GM21515 (cell line): ENCODE measurements around the gene ZDHHC19.

Experiments used
- ATAC-seq: cut with Tn5 transposase; IDR thresholded peaks from one replicate; pipeline ENCODE4 v1.9.1; 2021; ENCODE audit not compliant: unreplicated experiment

Gene ZDHHC19

DNA sequence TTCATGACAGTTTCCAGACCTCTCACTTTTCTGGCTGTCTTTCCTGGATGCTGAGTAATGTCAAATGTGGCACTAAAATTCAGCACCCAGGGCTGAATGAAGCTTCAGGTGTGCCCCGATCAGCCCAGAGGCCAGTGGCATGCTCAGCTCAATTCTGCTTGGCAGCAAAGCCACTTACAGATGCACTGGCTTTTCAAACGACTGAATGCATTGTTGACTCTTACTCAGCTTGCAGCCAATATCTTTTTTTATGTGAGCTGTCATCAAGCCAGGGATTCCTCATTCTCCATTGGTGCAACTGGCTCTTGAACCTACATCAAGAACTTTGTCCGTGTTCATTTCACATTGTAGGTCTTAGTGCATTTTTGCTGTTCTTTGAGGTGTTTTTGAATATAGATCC is 60.7 kb downstream of the ZDHHC19 start:
- ATAC-seq, result no peak

DNA sequence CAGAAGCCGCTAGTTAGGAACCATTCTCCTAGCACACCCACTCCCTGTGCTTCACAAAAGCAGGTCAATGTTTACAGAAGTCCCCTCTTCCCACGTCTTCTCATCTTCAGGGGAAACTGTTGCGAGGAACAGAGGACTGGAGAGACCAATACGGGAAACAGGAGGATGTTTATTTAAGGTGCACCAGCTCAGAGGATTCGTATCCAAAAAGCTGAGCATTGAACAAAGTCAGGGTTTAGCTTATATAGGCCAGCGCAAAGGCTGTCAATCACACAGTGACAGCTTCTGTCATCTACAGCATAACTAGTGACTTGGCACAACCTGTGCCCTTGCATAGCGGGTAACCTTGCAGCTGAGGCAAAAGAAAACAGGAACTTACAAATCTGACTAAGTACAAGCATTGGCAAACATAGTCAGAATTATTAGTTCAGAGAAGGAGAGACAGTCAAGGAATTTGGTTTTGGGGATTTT is 61.3 kb downstream of the ZDHHC19 start:
- no peak for ATAC-seq

DNA sequence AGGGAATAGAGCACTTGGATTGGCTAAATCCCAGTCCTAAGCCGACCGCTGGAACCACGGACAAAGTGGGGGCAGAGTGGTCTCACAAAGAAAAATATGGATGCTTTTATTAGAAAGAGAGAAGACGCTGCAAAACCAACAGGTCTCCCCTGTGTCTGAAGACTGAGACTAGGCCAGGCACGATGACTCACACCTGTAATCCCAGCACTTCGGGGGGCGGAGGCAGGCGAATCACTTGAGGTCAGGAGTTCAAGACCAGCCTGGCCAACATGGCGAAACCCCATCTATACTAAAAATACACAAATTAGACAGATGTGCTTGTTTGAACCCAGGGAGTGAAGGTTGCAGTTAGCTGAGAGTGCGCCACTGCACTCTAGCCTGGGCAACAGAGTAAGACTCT is 61.8 kb downstream of the ZDHHC19 start:
- no peak for ATAC-seq
